Neural cell (in vitro differentiated cells): ENCODE measurements around the gene SYDE2.

Source experiments
- CTCF ChIP-seq: fragments of 450-650 bp; IDR thresholded peaks from 2 replicates; pipeline ENCODE4 v1.5.1; 2014; ENCODE audit warnings: antibody characterized with exemption, mild to moderate bottlenecking, moderate library complexity; ENCODE audit not compliant: poor library complexity, severe bottlenecking
- EP300 ChIP-seq: fragments of 450-650 bp; conservative IDR thresholded peaks from 2 replicates; pipeline ENCODE4 v1.6.1; 2014; ENCODE audit warnings: antibody characterized with exemption, mild to moderate bottlenecking, moderate library complexity; ENCODE audit not compliant: poor library complexity, severe bottlenecking
- EZH2 ChIP-seq: fragments of 200-600, 300-800 bp; shearing (Covaris generic), sonication (generic); IDR thresholded peaks from 2 replicates; pipeline ENCODE4 v1.6.1; 2014; ENCODE audit warnings: antibody characterized with exemption, low read length, borderline replicate concordance, mild to moderate bottlenecking; ENCODE audit not compliant: insufficient read depth, poor library complexity, severe bottlenecking
- MXI1 ChIP-seq: fragments of 450-650 bp; conservative IDR thresholded peaks from 2 replicates; pipeline ENCODE4 v1.6.1; 2014; ENCODE audit warnings: antibody characterized with exemption, mild to moderate bottlenecking; ENCODE audit not compliant: poor library complexity, severe bottlenecking
- POLR2AphosphoS5 ChIP-seq: IDR thresholded peaks from 2 replicates; pipeline ENCODE4 v1.6.1; 2012
- RAD21 ChIP-seq: fragments of 450-650 bp; conservative IDR thresholded peaks from 2 replicates; pipeline ENCODE4 v1.6.1; 2014; ENCODE audit warnings: antibody characterized with exemption, mild to moderate bottlenecking, moderate library complexity
- REST ChIP-seq: IDR thresholded peaks from 2 replicates; pipeline ENCODE4 v1.6.1; 2012; ENCODE audit warnings: borderline replicate concordance
- SMC3 ChIP-seq: fragments of 450-650 bp; conservative IDR thresholded peaks from 2 replicates; pipeline ENCODE4 v1.6.1; 2014; ENCODE audit warnings: antibody characterized with exemption, mild to moderate bottlenecking, moderate library complexity; ENCODE audit not compliant: poor library complexity
- TAF1 ChIP-seq: IDR thresholded peaks from 2 replicates; pipeline ENCODE4 v1.6.1; 2012; ENCODE audit warnings: low read depth

DNA sequence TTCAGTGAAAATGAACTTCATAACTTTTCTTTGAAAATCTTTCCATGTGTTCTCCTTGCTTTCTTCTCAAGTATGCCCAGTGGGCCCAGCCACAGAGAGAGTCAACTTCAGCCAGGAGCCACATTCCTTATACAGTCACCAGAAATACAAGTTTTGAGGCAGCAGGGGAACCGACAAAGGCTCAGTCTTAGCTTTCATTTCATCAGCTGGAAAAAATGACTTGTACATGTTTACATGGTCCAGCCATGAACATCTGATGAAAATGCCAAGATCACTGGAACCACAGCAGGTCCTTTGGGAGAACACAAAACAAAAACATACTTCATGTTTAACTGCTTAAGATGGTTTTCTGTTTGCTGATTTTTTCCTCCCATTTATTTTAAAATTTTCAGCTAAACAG, 72.5 kb downstream of the SYDE2 start:
- TF ChIP-seq CTCF, result no peak
- no peak for TF ChIP-seq EZH2
- TF ChIP-seq POLR2AphosphoS5, result no peak
- TF ChIP-seq EP300, result no peak
- TF ChIP-seq REST, result no peak
- no peak for TF ChIP-seq SMC3
- TF ChIP-seq MXI1, result no peak
- no peak for TF ChIP-seq RAD21
- TF ChIP-seq TAF1, result no peak
